ENCODE data around the gene AVL9. TPM values are rescaled to one million over a fixed set of nuclear protein-coding genes. Genes with fewer than 3 reads are reported as not detected.

Gene AVL9
- total and polyA plus RNA-seq, 2 of the 13 experiments (the other 11 are each of a cell fraction or from before 2014, with no cell fraction given), result 29.9 to 48.0 TPM

- peak; percentile 83; the same call in 1 of the 2 replicates for TF ChIP-seq ZNF598 (CRISPR knock-in tag; IDR thresholded peaks at IDR 0.05; ENCODE audit: borderline replicate concordance)
- no peak for TF ChIP-seq ZNF646 (CRISPR knock-in tag; IDR thresholded peaks at IDR 0.05)
- peak; percentile 59 for TF ChIP-seq FOXC1 (CRISPR knock-in tag; IDR thresholded peaks at IDR 0.05; ENCODE audit: borderline replicate concordance)
- TF ChIP-seq RFXANK (CRISPR knock-in tag; IDR thresholded peaks at IDR 0.05), result 0 out of 2 replicates have a peak, but pooled peaks have one; percentile 75
- TF ChIP-seq FOXJ3 (CRISPR knock-in tag; IDR thresholded peaks at IDR 0.05; ENCODE audit: borderline replicate concordance), result peak; percentile 79
- TF ChIP-seq ZNF770 (CRISPR knock-in tag; IDR thresholded peaks at IDR 0.05), result no peak
- TF ChIP-seq PRMT3 (CRISPR knock-in tag; IDR thresholded peaks at IDR 0.05; ENCODE audit: borderline replicate concordance, low read depth), result peak; percentile 52; the same call in 1 of the 2 replicates
- TF ChIP-seq STAT6 (CRISPR knock-in tag; IDR thresholded peaks at IDR 0.05; ENCODE audit: borderline replicate concordance), result 0 out of 2 replicates have a peak, but pooled peaks have one; percentile 42
- peak; percentile 92; the same call in 1 of the 2 replicates for TF ChIP-seq ZSCAN20 (CRISPR knock-in tag; IDR thresholded peaks at IDR 0.05; ENCODE audit: borderline replicate concordance)
- peak; percentile 82 for TF ChIP-seq PHF21A (CRISPR knock-in tag; IDR thresholded peaks at IDR 0.05)
- TF ChIP-seq ZNF574 (CRISPR knock-in tag; IDR thresholded peaks at IDR 0.05), result peak; percentile 96
These were observed 5.0 kb upstream of the AVL9 start, which contains the start of gene LSM5 (continued) for GRCh38 chr7:32490127-32490796.

Measured in HepG2 (cell line).